ENCODE measurements around the gene FAM13C.

DNA sequence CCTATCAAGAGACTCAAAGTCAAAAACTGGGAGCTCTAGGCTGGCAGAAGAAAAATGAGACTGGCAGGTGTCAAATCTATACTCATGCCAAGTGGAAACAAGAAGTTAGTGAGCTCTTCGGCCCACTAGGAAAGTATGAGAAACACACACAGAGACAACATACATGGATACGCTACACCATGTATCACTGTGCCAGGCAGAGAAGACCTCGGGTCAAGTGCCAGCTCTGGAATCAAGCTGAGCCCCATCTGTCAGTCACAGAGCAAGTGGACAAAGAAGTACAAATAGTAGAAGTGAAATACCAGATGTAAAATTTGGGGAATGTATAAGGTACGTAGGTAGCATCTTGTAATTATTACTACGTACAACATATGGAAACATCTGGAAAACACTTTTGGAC lies 62.4 kb downstream of the FAM13C start:
- TF ChIP-seq KLF1 (tag; IDR thresholded peaks at IDR 0.05) = no peak
- TF ChIP-seq, protein P1, sequence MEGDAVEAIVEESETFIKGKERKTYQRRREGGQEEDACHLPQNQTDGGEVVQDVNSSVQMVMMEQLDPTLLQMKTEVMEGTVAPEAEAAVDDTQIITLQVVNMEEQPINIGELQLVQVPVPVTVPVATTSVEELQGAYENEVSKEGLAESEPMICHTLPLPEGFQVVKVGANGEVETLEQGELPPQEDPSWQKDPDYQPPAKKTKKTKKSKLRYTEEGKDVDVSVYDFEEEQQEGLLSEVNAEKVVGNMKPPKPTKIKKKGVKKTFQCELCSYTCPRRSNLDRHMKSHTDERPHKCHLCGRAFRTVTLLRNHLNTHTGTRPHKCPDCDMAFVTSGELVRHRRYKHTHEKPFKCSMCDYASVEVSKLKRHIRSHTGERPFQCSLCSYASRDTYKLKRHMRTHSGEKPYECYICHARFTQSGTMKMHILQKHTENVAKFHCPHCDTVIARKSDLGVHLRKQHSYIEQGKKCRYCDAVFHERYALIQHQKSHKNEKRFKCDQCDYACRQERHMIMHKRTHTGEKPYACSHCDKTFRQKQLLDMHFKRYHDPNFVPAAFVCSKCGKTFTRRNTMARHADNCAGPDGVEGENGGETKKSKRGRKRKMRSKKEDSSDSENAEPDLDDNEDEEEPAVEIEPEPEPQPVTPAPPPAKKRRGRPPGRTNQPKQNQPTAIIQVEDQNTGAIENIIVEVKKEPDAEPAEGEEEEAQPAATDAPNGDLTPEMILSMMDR (IDR thresholded peaks at IDR 0.05 in 2 of 3, conservative IDR thresholded peaks at IDR 0.05 in 1 of 3; ENCODE audit: insufficient read depth in 2 of 3, low read depth in 1 of 3, low read length in 3 of 3) = no peak
- no peak for TF ChIP-seq RAD21 (CRISPR knock-in tag; conservative IDR thresholded peaks at IDR 0.05 in 1 of 2, IDR thresholded peaks at IDR 0.05 in 1 of 2)
- no peak for TF ChIP-seq RBM14 (IDR thresholded peaks at IDR 0.05; ENCODE audit: borderline replicate concordance, insufficient read depth, low read depth, low read length)
- no peak for TF ChIP-seq CBX2 (IDR thresholded peaks at IDR 0.05; ENCODE audit: insufficient read depth, low read length, poor library complexity, severe bottlenecking)
- TF ChIP-seq ZNF436 (CRISPR knock-in tag; IDR thresholded peaks at IDR 0.05) = no peak
- no peak for TF ChIP-seq PYGO2 (tag; IDR thresholded peaks at IDR 0.05)
- no peak for TF ChIP-seq HNRNPLL (IDR thresholded peaks at IDR 0.05; ENCODE audit: low read depth, low read length, poor library complexity, severe bottlenecking)
